AG08395 (cell line): ENCODE results near the gene OGFOD2.

Experiments
- DNase-seq: peaks from one replicate; pipeline ENCODE4 v3.0.0; 2012; ENCODE audit warnings: mixed read lengths, low spot score

Gene OGFOD2

DNA sequence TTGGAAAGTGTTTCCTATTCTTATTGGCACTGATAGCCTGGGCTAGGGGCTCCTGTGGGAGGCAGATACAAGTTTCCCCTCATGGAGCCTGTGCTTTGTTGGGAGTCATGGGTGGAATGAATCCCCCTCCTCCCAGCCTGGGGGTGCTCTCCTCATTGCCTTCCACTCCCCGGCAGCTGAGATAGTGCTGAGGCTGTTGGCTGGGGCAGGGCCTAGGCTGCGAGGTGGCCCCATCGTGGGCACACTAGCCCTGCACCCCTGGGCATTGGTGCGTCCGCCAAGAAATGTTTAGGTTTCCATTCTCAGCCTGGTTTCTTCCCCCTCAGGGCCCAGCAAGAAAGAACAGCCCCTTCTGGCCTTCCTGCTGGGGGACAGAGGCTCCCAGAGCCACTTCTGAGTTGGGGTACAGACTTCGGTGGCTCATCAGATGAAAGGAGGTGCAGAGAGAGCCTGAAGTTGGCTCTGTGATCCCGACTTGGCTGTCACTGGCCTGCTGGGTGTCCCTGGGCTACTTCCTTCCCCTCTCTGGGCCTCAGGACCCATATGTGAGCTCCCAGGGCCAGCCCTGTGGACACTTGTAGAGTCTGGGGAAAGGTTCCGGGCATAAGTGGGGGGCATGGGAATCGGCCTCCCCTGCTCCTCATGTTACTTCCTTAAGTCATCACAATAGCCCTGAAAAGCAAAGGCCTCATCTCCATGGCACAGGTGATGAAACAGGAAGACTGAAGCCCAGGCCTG, 2.8 kb downstream of the OGFOD2 start:
- DNase-seq: no peak

DNA sequence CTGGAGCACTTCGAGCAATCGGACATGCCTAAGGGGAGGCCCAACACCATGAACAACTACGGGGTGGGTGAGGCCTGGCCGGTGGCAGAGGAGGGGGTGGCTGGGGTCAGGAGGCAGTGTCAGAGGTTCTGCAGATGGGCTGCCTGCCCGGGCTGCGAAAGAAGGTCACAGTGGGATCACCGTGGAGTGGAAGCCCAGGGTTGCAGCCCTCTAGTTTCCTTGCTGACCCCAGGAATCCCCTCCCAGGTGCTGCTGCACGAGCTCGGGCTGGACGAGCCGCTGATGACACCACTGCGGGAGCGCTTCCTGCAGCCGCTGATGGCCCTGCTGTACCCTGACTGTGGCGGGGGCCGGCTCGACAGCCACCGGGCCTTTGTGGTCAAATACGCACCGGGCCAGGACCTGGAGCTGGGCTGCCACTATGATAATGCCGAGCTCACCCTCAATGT, 3.5 kb downstream of the OGFOD2 start:
- no peak for DNase-seq

DNA sequence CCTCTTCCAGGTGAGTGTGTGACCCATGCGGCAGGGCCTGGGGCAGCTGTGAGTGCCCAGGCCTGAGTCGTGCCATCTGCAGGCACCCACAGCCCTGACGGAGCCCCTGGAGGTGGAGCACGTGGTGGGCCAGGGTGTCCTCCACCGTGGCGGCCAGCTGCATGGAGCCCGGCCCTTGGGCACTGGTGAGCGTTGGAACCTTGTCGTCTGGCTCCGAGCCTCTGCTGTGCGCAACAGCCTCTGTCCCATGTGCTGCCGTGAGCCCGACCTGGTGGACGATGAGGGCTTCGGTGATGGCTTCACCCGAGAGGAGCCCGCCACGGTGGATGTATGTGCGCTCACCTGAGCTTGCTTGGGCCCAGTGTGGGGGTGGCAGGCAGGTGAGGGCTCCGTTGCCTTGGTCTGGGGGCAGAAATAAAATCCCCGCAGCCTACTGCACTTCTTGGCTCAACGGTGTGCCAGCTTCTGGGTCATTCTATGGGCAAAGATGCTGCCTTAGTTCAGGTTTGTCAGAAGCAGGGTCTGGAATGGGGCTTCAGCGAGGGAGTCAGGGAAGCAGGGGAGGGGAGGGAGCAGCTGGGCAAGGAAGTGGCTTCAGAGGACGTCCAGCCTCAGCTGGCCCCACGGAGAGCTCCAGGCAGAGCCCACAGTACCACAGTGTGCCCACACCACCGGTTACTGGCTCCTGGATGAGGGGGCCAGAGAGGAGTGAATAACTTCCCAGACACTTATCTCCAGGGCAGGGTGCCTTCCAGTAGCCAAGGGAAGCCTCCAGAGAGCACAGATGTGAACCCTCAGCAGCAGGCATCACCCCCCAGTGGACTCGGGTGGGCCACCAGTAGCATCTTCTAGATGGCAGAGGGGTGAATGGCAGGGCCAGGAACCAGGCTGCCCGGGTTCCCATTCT, 4.2 kb downstream of the OGFOD2 start:
- DNase-seq: no peak

DNA sequence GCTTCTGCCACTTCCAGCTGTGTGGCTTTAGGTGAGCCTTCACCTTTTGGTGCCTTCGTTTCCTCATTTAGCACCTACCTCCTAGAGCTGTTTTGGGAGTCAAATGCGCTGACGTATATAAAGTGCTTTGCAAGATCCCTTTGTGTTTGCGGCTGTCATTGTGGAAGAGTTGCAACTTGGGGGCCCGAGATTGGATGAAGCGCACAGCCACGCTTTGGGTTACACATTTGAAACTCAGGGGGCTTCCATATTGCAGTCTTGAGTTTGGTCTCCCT, 4.8 kb downstream of the OGFOD2 start:
- no peak for DNase-seq

DNA sequence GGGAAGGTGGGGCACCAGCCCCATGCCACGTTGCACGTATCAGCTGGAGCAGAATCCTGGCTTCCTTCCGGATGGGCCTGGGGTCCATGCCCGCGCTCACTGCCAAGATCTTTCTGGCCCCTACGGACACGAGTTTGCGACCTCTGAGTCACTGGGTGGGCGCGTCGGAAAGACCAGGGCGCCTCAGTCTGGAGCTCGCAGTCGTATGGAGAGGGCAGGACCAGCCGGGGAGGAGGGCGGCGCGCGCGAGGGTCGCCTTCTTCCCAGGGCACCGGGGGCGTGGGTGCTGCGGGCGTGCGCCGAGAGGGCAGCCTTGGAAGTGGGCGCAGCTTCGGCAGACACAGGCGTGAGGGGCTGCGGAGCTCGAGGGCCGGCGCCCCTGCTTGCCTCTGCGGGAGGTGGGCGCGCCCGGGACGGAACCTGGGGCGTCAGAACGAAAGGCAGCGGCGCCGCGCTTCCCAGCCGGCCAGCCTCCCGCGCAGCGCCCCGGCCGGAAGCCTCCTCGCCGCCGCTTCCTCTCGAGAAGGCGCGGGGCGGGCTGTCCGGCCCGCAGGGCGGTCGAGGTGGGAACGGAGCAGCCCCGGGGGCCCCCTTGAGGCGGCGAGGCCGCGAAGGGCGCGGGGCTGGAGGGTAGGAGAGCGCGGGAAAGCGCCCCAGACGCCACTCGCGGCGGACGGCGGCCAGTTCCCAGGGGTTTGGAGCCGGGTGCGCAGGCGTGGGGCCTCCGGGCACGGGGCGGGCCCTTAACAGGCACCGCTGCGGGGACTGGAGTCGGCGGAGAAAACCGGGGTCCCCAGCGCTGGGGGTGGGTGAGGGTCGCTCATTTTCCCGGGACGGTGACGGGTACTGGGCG, 5.4 kb downstream of the OGFOD2 start, which contains the start of gene ARL6IP4:
Gene ARL6IP4 (plus strand): TSS at position 499 of the 853 bp plus-strand sequence. CDS start 459 bp downstream, outside the sequence.
- DNase-seq: peak; percentile 77

DNA sequence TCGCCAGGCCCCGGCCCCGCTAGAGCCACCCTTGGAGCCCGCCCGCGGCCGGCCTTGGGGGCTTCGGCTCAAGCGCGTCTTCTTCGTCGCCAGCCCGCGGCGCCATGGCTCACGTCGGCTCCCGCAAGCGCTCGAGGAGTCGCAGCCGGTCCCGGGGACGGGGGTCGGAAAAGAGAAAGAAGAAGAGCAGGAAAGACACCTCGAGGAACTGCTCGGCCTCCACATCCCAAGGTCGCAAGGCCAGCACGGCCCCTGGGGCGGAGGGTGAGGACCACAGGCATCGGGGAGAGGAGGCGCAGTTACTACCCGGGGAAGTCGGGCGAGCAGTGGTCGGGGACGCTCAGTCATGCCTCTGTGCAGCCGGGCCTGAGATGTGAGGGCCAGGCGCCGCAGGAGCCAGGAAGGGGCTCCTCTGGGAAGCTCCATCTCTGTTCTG, 6.0 kb downstream of the OGFOD2 start:
- DNase-seq: no peak

DNA sequence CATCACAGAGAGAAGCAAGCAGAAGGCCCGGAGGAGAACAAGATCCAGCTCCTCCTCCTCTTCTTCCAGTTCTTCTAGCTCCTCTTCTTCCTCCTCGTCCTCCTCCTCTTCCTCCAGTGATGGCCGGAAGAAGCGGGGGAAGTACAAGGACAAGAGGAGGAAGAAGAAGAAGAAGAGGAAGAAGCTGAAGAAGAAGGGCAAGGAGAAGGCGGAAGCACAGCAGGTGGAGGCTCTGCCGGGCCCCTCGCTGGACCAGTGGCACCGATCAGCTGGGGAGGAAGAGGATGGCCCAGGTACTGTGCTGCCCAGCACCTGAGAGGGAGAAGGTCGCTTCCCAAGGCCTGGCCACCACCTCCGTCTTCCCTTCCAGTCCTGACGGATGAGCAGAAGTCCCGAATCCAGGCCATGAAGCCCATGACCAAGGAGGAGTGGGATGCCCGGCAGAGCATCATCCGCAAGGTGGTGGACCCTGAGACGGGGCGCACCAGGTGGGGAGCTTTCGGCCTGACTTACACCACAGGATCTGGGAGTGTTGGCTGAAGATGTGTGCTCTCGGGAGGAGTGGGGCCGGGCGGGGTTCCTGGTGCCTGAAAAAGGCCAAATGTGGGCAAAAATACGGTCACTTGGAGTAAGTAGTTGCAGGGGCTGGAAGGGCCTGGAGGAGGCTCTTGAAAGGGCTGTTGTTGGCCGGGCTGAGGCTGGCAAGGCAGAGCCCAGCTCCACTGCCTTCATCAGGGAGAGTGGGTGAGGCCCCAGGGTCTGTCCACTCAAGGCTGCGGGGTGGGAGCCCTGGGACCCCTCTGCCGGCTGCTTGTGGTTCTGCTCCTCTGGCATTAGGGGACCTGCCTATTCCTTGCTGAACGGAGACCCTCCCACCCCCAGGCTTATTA, 6.8 kb downstream of the OGFOD2 start:
- no peak for DNase-seq

DNA sequence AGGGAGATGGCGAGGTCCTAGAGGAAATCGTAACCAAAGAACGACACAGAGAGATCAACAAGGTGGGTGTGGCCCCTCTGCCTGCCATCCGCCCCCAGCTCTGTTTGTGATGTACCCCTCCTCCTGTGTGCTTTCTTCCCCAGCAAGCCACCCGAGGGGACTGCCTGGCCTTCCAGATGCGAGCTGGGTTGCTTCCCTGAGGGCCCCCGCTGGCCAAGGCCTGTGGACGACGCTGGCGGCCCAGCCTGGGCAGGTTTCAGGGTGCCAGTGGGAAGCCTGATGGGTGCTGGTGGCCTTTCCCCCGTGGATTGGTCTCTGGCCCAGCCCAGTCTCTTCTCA, 7.4 kb downstream of the OGFOD2 start:
- DNase-seq: no peak

DNA sequence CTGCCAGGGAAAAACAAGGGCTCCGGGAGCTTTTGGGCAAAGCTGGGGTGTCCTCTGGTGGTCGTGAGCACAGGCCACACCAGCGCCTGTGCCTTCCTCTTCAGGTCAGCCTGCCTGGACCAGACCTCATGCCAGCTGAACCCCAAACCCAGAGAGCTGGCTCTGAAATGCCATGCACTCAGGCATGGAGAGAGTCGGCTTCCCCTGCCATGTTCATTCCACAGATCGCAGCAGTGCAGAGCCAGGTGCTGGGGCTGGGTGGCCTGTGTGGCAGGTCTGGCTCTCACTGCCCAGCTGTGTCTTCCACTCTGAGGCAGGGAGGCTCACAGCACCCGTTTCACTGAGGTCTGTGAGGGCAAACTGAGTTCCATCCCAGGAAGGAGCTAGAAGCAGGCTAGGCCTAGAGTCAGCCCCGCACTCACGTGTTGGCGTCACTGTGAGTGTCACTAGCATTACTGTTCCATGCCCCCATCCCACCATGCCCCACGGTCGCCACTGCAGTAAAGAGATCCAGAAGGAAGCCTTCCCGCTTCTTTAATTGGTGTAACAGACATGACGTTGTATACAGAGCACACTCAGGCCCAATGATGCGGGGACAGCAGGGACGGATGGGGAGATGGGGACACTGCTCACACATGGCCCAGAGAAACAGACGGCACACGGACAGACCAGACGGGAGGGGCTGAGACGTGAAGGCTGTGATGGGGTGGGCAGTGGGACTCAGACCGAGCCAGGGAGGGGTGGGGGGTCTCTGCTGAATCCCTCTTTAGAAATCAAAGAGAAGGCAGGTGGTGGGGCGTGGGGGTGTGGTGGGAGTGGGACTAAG, 8.1 kb downstream of the OGFOD2 start:
- DNase-seq: no peak

DNA sequence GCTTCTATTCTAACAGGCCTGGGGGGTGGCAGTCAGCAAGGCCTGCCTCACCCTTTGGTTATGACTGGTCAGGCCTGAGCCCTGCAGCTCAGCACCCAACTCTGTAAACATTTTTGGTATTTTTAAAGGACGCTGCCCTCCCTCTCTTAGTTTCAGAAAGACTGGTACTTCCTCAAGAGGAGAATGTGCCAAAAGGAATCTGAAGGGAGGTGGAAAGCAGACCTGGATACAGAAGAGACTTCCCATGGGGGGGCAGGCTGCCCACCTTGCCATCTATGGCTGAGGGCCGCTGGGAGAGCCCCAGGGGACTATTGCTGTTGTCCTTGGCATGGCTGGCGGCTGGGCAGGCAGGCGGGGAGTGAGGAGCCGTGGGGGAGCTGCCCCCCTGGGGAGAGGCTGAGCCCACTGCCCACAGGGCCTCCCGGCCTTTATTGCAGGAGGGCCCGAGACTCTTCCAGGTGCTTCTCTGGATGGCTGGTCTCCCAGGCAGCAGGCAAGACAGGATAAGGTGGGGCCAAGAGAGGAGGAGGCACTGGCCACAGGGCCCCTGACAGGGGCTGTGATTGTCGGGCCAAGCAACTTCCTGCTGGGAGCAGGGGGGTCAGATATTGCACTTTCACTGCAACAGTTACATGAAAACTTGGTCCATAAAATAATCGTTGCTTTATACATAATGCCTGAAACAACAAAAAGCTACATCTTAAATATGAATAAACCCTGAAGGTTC, 8.9 kb downstream of the OGFOD2 start:
- DNase-seq: no peak

DNA sequence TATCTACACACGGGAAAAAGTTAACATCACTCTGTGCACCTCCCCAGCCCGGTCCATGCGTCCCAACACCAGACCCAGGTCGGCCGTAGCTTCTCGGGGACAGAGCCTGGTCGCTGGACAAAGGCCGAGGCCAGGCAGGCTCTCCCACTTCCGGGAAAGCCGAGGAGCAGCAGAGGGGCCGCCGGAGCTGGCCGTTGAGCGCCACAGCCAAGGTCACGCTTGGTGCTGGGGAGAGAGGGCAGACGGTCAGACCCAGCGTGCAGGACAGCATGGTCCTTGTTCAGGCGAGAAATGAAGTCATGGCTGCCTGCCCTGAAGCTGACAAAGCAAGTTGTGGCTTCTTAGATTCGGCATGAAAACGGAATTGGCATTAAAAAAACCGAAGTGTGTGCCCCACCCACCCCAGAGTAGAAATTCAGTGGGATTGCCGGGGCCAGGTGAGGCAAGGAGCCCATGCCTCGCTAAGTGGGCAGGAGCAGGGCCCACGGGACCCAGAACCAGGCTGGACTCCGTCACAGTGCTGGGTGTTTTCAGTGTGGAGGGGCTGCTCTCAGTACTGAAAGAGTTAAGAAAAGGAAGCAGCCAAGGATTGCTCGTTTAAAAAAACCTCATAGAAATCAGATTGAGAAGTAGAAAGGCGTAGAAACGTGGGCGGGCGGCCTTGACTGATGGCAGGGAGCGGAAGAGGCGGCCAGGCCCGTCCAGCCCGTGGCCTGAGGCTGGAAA, 9.7 kb downstream of the OGFOD2 start:
- no peak for DNase-seq

DNA sequence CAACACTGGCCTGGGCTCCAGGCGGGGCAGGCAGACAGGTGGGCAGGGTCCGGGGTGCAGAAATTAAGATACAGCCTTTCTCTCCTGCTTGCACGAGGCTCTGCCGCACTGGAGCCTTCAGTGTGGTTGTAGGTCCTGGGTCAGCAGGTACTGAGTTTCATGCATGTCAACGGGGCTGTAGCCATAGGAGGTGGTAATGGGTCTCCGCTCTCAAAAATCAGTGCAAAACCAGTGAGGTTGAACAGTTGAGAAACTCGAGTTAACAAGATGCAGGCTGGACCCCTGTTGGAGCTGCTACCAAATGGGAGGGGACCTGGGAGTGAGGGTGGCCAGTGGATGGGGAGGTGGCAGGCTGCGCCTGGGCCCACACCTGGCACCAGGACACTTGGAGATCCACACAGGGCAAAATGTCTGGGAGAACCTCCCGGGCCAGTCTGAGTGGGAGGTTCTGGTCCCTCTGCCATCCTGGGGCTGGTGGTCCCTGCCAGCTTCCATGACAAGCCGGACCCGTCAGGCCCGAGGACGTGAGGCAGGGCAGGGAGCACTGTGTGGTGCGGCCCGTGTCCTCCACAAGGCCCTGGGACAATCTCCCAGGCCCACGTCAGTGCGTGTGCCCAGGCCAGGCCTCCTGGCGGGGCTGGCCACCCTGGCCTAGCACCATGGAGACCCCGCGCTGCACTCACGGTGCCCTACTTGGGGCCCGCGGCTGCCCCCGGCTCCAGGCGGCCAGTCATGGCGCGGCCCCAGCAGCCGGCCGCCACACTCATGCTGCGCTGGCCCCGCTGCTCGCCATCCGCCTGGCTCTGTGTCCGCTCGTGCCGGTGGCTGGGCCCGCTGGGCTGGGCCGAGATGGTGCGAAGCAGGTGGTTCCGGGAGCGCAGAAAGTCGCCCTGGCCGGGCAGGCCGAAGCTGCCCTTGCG, 10.6 kb downstream of the OGFOD2 start:
- no peak for DNase-seq

DNA sequence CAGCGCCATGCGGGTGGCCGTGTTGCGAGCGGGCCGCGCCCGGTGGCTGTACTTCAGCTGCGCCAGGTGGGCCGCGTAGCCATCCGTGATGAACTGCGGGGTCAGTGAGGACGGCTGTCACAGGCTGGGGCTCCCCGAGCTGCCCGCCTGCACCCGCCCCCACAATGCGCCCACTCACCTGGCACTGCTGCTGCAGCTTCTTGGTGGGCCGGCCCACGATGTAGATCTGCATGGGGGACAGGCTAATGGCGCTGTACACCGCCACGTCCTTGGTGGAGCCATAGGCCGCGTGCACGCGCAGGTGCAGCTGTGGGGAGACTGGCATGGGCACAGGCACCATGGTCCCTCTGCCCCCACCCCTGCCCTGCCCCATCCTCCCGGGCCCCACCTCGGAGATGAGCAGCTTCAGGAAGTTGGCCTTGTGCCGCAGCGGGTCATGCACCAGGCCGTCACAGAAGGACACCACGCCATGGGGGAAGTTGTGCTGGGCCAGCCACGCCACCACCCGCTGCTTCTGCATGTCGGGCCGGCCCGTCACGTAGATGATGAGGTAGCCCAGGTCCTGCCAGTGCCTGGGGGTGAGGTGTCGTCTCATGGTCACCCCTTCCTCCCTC, 11.3 kb downstream of the OGFOD2 start:
- no peak for DNase-seq

DNA sequence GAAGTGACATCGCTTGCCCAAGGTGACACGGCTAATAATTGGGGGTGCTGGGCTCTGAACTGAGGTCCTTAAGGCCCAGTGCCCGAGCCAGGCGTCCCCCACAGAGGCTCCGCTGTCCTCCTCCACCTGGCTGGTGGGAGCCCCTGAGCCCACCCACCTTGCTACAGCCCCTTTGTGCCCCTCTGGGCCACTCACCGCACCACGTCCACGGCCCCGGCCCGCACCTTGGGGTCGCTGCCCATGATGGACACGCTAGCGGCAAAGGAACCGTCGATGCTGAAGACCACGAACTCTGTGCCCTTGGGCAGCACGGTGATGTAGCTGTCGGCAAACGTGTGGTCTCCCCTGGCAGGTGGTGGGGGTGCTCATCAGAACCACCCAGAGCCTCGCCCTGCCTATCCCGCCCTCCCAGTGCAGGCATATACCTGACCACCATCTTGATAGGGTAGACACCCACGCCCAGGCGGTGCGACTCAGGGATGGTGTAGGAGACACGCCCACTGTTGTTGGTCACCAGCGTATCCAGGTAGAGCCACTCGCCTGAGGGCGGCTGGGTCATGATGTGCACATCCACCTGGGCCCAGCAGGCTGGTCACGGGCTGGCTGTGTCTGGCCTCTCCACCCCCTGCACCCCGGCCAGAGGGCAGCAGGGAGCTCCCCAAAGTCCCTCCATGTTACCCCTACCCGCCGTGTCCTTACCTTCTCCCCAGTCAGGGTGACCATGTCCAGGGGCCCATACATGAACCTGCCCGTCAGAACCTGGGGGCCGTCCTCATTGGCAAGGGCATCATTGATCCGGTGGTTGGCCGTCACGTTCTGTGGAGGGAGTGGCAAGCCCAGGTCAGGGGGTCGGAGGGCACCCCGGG, 12.3 kb downstream of the OGFOD2 start:
- no peak for DNase-seq

DNA sequence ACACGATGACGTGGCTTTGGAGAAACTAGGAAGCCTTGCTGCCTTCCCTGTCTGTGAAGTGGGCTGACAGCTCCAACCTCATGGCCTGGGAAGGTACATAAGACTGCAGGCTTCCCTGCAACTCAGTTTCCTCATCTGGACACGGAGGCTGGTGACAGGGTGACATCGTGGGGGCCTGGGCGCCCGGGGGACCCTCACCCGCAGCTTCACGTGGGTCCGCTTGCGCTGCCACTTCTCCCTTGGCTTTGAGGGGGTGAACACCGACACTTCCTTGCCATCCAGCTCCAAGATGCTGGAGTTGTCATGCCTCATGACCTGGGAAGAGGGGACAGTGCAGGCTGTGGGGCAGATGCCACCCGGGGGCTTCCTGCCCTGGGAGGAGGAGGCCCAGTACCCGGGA, 13.0 kb downstream of the OGFOD2 start:
- DNase-seq: no peak

DNA sequence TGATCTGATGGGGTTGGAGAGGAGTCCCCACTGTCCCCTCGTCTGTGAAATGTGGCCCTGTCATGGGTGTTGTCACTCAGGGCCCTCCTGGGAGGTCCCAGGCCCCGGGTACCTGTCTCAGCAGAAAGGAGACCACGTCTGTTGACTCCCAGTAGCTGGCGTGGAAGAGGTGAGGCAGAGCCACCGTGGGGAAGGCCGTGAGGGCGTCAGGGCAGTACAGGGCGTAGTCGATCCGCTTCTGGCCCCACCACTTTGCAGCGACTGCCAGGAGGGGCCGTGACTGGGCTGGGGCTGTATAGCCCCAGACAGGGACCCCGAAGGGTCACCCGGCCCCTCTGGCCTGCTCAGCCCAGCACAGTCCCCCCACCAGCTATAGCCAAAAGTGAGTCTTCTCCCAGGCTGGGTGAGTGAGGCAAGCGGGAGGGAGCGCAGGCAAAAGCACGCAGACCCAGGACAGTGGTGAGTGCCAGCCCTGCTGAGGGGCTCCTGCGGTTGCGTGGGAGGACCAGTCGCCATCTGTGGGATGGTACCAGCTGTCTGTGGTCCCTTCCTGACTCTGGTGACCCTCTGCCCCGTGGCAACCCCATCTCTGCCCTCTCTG, 13.7 kb downstream of the OGFOD2 start:
- DNase-seq: no peak
